DLD1 (cell line): ENCODE data around the gene PDE1C.

Source experiments
- in situ Hi-C: cut with HindIII; loops from 2 replicates; pipeline ENCODE4 v1.10.0; 2017; ENCODE audit warnings: low sequenced_read_pairs

Gene PDE1C

DNA sequence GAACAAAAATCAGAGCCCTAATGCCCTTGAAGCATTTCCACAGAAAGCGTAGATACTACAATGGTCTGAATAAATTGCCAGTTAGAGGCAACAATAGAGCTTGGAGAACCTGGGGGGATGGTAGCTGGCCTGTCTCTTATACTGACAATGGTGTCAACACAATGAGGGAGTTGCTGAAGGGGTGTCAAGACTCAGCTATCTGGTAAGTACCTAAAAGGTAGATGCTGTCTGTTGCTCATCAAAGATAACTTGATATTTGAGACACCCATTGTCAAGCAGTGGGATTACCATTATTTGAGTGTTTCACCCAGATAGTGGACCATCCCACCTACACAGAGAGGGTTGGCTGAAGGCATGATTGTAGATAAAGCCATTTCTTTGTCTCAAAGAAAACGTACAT, 72.8 kb downstream of the PDE1C start:
- in situ Hi-C loops, result no loop called here

DNA sequence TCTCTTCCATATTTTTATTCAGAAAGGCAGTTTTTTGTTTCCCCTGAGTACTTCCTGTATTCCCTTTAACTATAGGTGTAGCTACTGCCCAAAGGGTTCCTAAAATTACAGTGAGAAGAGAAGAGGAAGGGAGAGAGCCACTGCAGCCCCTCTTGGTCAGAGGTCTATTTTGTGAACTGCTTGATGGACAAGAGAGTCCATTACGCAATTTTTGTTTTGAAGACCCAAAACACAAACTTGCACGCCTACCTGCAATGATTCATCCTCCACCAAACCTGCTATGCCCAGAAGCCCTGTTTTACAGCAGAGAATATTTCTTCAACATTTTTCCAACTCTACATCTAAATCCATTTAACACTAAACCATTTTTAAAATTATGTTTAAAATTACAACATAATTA, 75.1 kb downstream of the PDE1C start:
- in situ Hi-C loops, result no loop called here

DNA sequence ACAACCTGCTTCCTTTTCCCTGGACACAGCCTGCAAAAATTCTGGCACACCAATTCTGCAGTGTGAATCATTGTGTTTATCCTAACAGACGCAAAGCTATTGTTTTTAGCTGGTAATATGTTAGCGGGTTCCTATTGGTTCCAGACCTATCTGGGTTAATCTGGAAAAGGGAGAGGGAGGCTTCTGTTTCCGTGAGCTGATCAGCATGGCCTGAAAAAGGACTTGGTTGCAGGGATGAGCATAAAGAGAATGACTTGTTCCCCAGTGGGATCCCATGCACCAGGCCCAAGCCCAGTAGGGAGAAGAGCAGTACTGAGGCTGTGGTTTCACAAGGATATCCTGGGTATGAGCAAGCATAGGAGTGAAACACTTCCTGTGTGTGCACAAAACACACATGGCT, 78.4 kb downstream of the PDE1C start:
- in situ Hi-C loops, result no loop called here

DNA sequence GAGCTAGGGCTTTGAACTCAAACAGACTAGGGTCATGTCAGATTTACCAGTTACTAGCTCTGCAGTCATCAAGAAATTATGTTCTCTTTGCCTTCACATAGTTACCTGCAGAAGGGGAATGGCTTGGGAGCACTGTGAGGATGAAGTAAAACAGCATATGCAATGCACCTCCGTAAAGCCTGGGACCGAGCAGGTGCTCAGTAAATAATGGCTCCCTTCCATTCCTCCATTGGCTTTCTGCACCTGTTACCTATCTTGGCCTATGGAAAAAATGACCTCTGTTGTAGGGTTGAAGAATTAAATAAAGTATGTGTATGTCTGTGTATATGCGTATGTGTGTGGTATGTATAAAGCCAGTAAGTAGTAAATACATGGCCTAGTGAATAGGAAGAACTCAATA, 78.8 kb downstream of the PDE1C start:
- in situ Hi-C loops, result no loop called here

DNA sequence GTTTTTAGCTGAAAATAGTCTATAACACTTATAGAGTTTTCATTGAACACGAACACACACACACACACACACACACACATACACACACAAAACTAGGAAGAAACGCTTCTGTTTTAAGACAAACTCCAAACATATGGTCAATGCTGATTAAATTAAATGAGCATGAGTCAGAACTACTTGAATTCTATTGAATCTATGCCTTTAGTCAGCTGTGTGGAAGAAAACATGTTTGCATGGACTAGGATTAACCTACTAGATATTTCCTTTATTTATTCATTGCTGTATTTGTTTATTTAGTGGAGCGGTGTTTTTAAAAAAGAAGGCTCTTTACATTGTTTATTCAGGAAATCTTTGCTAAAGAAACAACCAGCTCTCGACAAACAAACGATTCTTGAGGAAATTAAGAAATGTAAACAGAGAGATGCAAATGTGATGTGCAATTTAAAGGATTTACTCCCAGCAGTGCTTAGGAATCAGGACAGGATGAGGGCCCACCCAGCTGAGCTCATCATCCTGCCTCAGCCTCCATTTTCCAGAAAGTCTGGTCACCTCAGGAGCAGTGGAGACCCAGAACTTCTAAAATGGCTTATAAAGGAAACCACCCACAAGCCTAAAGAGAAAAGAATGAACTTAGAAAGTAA, 83.2 kb downstream of the PDE1C start:
- in situ Hi-C loops, result no loop called here

DNA sequence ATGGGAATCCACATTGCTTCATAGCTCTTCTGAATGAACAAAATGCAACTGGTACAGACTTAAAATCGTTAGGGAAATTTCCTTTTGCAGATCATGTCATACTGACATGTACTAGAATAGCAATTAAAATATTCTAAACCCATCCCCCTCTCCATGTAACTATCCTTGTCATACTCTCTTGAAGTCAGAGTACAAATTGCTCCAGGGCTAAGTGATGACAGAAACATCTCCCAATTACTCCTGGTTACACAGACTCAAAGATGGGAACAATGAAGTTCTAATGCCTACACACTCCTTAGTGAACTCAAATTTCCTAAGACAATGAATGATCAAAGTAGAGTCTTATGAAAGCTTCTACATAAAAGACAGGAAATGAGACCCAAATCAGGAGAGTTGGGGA, 87.2 kb downstream of the PDE1C start:
- in situ Hi-C loops, result no loop called here

DNA sequence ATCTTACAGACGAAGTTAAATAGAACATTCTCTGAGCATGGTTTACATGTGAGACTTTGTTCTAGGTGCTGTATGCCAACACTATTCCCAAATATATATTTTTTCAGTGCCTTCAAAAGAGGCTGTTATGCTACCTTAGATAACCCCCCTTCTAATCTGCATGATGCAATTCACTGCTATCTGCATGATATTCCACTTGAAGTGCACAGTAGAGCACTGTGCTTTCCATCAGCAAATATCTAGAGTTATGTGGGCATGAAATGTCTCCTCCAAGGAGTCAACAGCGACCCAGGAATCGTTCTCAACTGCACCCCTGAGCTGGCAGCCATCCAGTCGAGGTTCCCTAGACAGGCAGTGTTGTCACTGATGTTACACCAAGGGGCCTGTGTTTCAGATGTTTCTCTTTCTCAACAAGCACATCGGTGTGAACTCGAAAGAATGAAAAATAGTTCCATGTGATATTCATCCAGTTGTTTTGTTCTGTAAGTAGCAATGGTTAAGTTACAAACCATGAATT, 88.3 kb downstream of the PDE1C start:
- in situ Hi-C loops, result no loop called here

DNA sequence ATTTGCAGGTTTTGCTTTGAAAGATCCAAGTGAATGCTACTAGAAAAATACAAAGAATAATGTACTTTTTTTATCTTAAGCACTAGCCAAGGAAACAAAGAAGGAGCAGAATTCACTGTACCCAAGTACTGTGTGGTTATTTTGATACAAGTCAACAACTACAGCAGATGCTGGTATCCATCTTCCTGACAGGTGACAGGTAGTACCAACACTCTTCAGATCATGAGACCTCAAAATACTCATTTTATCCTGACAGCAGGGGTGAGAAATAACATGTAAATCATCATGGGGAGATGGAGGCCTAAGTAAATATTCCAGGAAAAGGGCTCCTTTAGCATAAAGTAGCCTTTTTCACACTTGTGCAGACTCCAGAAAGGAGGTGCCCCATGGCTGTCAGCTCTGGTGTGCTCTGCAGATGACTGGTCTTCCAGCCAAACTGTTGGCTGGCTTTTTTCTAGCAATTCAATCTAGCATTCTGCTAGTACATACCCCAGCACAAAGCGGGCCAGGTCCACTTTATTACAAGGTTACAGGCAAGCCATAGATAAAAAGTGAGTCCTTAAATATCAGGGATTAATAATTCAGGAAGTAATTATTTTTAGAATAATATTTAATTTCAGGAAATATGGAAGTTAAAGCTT, 90.4 kb downstream of the PDE1C start:
- in situ Hi-C loops, result no loop called here

DNA sequence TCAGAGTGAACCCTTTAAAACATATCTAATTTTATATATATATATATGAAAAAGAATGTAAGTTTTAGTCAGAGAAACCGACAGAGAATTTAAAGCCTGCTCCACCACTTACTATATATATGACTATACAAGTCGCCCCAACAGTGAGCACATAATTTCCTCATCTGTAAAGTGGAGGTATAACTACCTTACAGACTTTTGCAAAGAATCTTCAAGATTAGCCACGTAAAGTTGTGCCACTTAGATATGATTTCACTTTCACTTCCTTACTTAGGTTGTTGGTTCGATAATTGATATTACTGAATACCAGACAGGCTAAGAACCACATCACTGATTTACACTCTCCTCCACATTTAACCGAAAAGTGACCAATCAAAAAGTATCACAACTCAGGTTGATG, 94.7 kb downstream of the PDE1C start:
- in situ Hi-C loops, result no loop called here

DNA sequence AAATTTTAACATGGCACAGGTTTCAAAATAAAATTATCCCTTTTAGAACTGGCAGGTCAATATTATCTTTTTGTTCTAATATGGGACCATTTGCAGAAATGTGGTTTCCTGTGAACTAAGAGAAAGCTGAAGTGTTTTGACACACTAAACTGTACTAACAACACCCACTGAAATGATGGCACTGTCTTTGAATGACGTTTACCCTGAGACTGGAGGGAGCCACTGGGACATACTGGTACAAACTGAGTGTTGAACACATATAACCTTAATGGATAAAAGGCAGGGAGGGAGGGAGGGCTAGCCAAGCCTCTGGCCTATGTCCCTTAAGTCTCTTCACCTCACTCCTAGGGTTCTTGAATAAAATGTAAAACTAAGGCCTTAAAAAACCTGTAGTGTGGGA, 95.9 kb downstream of the PDE1C start:
- in situ Hi-C loops, result no loop called here

DNA sequence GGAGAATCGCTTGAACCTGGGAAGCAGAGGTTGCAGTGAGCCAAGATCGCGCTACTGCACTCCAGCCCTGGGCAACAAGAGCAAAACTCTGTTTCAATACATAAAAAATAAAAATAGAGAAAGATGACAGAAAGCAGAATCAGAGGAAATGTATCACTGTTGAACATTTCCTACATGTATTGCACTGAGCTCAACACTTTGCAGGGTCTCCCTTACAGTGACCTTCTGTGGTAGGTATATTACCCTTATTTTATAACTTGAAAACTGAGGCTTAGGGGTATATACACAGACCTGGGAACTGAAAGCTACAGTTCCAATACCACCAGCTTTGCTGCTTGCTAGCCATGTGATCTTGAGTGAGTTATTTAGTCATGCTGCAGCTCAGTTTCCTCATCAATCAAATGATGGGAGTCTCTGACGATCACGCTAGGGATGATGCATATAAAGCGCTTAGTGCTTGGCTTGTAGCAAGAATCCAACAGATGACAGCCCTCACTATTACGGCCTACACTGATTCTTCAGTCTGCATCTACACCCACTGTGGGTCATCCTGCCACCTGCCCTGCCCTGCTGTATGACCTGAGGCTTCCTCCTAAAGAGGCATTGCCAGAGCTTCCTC, 99.0 kb downstream of the PDE1C start:
- in situ Hi-C loops, result no loop called here

DNA sequence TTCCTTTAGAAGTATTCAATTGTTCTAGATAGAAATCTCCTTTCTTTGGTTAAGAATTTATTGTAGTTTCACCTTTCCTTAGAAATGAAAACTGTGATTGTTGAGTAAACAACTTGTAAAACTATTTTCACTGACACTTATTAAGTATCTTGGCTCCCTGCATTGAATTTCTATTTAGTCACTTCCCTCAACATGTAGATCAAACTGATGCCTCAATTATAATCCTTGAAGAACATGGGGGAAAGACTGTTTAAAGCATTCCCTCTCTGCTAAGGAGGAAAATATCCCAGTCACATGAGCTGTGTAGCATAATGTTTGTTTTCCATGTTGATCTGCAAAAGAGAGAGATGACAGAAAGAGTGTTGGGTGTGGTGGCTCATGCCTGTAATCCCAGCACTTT, 99.7 kb downstream of the PDE1C start:
- in situ Hi-C loops, result no loop called here

DNA sequence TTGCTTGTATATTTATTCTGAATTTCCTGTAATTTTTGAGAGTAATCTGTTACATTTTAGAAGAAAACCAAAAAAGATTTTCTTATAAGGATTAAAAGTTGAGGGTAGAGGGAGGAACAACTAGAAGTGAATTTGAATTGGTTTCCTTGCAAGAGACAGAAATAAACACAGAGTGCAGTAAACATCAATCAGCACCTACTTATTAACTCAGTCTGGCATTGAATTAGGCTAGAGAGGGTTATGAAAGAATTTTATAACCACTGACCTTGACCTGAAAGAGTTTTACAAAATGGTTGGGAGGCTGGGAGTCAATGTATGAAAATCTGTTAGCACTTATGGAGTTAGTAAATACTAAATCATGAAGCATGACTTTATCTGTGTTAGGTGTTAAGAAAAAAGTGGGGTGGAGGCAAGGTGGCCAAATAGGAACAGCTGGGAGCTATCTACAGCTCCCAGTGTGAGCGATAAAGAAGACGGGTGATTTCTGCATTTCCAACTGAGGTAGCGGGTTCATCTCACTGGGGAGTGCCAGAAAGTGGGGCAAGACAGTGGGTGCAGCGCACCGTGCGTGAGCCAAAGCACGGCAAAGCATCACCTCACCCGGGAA, 106.5 kb downstream of the PDE1C start:
- in situ Hi-C loops, result no loop called here

DNA sequence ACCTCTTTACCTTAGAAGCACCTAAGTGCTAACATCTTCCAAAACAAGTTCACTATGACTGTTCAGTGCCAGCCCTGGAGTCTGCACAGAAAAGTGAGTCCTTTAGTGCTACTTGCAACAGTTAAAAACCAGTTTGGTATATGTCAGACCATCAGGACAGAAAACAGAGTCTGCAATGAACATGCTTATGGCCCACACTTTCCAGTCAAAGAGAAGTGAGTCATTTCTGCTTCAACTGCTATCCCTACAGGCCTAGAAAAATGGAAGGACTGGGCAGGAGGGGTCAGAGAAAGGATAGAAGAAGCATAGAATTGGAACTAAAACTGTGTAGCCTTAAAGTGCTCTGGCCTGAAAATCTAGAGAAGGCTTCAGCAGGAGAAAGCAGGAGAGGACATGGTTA, 108.0 kb downstream of the PDE1C start:
- in situ Hi-C loops, result no loop called here

DNA sequence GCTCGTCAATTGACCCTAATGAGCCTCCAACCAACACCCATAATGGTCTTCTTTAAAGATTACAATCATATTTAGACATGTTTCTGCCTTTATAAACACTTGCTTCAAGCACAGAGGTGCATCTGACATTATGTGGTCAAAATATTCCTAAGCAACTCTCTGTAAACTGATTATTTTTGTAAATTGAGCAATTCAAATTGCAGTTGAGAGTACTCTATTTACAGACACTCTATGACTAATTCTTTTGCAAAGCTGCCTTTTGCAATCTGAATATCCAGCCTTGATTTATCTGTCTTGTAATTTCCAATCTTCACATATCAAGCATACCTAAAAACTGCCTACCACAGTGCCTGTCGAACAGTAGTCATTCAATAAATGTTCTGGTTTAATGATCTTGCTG, 112.0 kb downstream of the PDE1C start:
- in situ Hi-C loops, result no loop called here

DNA sequence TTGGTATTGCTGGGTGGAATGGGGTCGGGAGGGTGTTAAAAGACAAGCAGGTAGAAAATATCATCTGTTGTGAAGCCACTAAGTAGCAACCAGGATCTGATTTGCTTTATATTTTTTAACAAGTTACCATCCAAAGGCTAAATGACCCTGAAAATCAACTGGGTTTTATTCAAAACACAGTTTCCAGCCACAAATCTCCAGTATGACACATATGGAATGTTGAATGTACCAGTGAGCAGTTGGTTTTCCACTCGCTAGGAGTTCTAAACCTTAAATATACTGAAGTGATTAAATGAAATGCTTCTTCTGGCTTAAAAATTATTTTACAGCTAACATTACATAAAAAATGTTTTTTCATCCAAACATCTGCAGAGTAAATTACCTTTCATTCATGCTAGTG, 112.5 kb downstream of the PDE1C start:
- in situ Hi-C loops, result no loop called here

DNA sequence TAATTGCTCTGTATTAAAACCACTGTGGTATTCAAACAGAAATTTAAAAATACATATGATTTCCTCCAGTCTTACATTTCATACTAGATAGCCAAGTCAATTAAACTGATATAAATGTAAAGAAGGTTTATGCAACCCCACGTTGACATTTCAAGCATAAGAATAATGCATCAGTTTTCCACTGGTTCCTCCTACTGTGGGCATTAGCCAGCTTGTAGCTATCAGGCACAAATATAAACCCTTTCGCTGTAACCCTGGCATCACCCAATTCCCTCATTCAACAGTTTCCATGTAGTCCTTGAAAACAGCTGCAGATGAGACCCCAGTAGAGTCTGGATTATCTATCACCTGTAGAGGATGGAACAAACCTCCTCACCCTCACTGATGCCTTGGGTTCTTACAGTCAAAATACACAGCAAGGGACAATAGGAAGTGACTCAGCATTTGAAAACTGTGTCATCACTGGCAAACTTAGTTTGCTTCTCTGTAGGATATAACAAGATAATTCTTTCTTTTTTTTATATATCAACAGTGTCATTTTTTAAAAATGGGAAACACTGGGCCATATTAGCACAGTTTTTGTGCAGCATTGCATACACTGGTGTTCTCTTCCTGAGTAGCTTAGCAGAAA, 113.0 kb downstream of the PDE1C start:
- in situ Hi-C loops, result no loop called here

DNA sequence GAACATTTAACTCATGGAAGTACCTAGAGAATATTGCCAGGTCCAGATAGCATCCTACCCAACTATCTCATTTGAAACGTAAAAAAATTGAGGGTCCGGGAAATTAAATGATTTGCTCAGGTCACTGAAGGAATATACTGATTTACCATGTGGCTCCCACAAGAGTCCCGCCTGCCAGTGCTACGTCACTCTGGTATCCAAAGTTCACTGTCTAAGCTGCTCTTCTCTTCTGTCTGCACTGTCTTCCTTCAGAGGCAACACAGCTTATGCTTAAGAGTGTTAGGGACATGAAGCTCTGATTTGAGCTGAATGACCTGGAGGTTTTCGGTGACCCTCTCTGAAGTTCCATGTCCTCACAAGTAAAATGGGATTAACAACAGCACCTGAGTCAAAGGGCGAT, 114.6 kb downstream of the PDE1C start:
- in situ Hi-C loops, result no loop called here

DNA sequence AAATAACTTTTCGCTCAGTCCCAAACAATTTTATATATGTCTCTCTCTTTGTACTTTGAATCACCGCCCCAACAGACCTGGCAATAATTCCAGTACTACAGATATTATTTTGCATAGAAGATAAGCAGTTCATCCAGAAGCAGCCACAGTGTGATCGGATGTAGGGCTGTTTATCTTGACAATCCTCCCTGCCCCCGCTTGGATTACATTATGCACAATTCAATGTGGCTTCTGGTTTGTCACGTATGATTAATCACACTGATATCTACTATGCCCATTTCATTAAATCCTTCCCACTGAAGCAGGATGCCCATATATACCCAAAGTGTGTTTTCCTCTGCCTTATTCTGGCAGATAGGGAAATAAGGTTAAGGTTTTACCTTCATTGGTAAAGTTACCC, 115.2 kb downstream of the PDE1C start:
- in situ Hi-C loops, result no loop called here

DNA sequence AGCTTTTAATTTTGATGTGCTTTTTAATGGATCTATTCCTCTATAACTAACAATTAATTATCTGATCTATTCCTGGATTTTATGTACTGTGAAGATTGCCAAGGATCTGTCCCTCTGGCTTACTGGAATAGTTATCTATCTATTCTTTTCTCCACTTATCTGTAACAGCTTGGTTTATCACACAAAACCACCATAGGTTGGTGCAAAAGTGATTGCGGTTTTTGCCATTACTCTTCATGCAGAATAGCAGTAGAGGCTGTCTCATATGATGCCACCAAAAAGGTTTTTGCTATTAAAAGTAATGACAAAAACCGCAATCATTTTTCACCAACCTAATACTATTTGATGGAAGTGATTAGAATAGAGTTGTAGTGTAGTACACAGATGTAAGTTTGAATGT, 115.7 kb downstream of the PDE1C start:
- in situ Hi-C loops, result no loop called here

DNA sequence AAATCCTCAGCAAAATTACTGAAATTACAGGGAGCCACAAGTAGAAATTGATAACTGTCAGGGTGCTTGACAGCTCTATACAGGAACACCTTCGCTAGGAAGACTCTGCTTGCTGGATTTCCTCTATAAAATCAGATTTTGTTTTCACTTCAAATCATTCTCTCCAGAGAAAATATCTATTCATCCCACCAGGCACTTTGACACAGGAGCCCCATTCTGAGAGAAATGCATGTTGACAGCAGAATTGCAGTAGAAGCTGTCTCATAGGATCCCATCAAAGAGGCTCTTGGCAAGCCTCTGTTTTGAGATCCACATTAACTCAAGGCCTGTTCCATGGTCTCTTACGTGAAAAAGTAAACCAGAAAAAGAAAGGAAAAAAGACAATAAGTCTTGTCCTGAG, 116.8 kb downstream of the PDE1C start:
- in situ Hi-C loops, result no loop called here
